ENCODE measurements around the gene DCAF15.

The DCAF15 gene

GRCh38 chr19:13952931-13953531, 722 bp downstream of the DCAF15 start:
- peak; percentile 26 for TF ChIP-seq CTCF (conservative IDR thresholded peaks at IDR 0.05; ENCODE audit: low read depth, low read length)
- peak overlapping the region; percentile 77 for H3K4me3 ChIP-seq (ENCODE audit: low read length)
- DNase-seq (ENCODE audit: low read depth) = no peak

GRCh38 chr19:13954185-13954584, 1.9 kb downstream of the DCAF15 start:
- H3K4me3 ChIP-seq (ENCODE audit: low read length) = no peak overlapping the region
- DNase-seq (ENCODE audit: low read depth) = no peak
- TF ChIP-seq CTCF (conservative IDR thresholded peaks at IDR 0.05; ENCODE audit: low read depth, low read length) = no peak

GRCh38 chr19:13955662-13956364, 3.5 kb downstream of the DCAF15 start:
- no peak for TF ChIP-seq CTCF (conservative IDR thresholded peaks at IDR 0.05; ENCODE audit: low read depth, low read length)
- no peak for DNase-seq (ENCODE audit: low read depth)
- H3K4me3 ChIP-seq (ENCODE audit: low read length) = no peak overlapping the region

- DNase-seq (ENCODE audit: low read depth) = no peak
- no peak for TF ChIP-seq CTCF (conservative IDR thresholded peaks at IDR 0.05; ENCODE audit: low read depth, low read length)
- no peak overlapping the region for H3K4me3 ChIP-seq (ENCODE audit: low read length)
Observed at GRCh38 chr19:13956365-13956744, 4.0 kb downstream of the DCAF15 start.

- no peak for DNase-seq (ENCODE audit: low read depth)
- no peak for TF ChIP-seq CTCF (conservative IDR thresholded peaks at IDR 0.05; ENCODE audit: low read depth, low read length)
- no peak overlapping the region for H3K4me3 ChIP-seq (ENCODE audit: low read length)
Observed at GRCh38 chr19:13957051-13957450, 4.7 kb downstream of the DCAF15 start.

- TF ChIP-seq CTCF (conservative IDR thresholded peaks at IDR 0.05; ENCODE audit: low read depth, low read length) = no peak
Observed at GRCh38 chr19:13958043-13958442, 5.7 kb downstream of the DCAF15 start.

More at GRCh38 chr19:13958043-13958442, 5.7 kb downstream of the DCAF15 start:
- H3K4me3 ChIP-seq (ENCODE audit: low read length) = no peak overlapping the region
- DNase-seq (ENCODE audit: low read depth) = no peak

Measured in retinal pigment epithelial cell (primary cell).